ENCODE results near the gene OCLN.

DNA sequence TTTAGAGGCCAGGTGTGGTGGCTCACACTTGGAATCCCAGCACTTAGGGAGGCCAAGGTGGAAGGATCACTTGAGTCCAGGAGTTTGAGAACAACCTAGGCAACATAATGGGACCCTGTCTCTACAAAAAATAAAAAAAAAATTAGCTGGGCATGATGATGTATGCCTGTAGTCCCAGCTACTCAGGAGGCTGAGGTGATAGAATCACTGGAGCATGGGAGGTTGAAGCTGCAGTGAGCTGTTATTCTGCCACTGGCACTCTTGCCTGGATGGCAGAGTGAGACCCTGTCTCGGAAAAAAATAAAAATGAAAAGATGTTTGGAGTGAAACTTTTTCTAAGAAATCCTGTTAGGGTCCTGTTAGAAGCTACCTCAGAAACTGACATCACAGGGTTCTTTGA lies 24.2 kb downstream of the OCLN start:
- TF ChIP-seq POLR2A (IDR thresholded peaks at IDR 0.05) = no peak
- TF ChIP-seq, protein P1, sequence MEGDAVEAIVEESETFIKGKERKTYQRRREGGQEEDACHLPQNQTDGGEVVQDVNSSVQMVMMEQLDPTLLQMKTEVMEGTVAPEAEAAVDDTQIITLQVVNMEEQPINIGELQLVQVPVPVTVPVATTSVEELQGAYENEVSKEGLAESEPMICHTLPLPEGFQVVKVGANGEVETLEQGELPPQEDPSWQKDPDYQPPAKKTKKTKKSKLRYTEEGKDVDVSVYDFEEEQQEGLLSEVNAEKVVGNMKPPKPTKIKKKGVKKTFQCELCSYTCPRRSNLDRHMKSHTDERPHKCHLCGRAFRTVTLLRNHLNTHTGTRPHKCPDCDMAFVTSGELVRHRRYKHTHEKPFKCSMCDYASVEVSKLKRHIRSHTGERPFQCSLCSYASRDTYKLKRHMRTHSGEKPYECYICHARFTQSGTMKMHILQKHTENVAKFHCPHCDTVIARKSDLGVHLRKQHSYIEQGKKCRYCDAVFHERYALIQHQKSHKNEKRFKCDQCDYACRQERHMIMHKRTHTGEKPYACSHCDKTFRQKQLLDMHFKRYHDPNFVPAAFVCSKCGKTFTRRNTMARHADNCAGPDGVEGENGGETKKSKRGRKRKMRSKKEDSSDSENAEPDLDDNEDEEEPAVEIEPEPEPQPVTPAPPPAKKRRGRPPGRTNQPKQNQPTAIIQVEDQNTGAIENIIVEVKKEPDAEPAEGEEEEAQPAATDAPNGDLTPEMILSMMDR (IDR thresholded peaks at IDR 0.05) = no peak
- no peak for TF ChIP-seq EP300 (IDR thresholded peaks at IDR 0.05; ENCODE audit: low read depth)
